ENCODE results near the gene LSM4.

Gene LSM4

DNA sequence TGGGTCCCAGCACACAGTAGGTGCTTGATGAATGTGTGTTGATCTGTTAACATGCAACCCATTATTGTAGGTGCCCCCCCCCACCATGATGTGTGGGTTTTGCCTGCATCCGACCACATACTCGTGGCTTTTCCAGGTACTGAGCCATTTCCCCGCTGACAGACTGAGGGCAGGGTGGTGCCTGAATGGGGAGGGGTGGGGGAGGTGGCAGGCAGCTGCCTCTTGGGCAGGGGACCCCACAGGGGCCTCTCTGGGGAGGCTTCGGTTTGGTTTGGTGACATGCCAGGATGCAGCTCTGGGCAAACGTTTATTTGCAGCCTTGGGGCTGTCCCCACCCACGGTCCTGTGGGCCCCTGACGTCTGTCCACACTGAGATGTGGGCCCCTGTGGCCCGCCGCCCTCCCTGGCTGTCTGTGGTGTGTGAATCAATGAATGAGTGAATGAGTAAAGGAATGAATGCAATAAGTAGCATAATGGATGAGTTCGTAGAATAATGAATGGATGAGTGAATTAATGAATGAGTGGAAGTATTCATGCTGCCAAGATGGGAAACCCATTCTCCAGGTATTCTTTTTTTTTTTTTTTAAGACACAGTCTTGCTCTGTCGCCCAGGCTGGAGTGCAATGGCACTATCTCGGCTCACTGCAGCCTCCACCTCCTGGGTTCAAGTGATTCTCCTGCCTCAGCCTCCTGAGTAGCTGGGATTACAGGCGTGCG, 32.4 kb downstream of the LSM4 start:
- DNase-seq: peak; percentile 95 to 97

DNA sequence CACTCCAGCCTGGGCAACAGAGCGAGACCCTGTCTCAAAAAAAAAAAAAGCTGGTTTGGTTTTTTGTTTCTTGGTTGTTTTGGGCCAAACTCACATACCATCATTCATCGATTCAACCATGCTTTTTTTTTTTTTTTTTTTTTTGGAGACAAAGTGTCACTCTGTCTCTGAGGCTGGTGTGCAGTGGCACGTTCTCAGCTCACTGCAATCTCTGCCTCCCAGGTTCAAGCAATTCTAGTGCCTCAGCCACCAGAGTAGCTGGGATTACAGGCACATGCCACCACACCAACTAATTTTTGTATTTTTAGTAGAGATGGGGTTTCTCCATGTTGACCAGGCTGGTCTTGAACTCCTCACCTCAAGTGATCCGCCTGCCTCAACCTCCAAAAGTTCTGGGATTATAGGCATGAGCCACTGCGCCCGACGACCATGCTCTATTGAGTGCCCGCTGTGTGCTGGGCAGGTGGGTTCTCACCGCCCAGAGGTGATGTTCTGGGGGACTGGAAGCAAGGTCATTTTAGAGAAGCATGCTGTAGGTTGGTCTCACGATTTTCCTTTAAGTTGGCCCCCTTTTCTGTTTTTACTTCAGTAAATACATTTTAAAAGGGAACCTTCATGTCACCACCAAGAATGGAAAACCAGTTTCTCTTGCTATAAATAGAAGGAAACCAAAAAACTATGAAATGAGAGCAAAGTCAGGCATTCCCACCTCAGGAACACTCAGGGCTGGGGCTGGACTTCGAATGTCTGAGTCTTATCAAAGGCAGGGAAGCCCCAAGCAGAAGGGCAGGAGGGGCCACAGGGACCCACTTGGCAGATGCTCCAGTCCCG, 33.2 kb downstream of the LSM4 start:
- DNase-seq: peak in 1 of 2 experiments; percentile 55

DNA sequence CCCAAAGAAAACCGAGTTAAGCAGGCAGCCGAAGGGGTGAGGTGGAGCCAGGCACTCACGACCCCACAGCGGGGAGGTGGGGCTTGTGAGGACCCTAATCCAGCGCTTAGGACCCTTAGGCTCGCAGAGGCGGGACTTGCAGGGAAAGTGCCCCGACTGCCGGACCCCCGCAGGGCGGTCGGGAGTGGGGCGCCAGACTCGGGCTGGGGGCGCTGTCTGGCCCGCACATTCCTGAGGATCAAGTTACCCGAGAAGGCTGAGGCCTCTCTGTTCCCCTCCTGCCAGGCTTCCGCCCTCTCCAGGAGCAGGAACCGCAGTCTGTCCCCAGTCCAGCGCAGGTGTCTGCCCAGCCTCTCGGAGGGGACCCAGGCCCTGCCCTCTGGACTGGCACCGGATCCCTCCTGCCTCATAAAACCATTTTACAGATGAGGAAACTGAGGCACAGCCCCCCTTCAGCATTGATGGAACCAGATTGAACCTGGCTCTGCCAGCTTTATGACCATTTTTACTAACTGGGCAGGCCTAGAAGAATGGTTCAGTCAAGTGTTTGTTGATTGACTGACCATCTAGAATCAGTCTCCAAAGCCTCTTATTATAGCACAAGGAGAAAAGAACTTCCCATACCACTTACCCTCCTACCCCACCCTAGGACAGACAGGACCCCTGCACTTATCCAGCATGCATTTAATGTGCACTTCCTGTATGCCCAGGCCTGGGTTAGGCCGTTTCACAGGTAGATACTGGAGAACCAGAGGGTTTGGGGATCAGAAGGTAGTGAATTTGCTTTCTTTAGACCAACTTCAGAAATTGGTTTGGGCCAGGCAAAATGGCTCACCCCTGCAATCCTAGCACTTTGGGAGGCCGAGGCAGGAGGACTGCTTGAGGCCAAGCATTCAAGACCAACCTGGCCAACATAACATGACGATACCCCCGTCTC, 34.8 kb downstream of the LSM4 start:
- DNase-seq: peak in 1 of 2 experiments; percentile 24

DNA sequence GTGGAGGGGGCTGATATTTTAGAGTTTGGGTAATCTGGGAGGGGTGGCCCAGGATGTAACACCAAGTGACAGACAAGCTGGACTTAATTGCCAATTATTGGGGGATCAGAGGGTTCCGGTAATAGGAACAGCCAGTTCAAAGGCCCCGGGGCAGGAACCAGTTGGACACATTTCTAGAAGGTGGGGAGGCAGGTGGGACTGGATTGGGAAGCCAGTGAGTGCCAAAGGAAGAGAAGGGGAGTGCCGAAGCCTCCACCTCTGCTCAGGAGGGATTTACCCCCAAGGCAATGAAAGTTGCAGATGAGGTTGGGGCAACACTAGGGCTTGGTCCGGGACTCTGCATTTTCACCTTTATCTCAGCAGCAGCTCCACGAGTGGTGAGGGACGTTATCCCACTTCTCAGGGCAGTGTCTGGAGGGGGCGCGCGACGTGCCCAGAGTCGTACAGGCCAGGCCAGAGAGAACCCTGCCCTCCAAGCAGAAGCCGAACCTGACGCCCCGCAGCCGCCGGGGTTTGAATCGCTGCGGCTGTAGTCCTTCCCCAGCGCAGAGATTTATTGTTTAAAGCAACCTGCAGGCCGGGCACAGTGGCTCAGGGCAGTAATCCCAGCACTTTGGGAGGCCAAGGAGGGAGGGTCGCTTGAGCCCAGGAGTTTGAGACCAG, 35.8 kb downstream of the LSM4 start:
- peak in 1 of 2 experiments; percentile 24 for DNase-seq

- DNase-seq: peak; percentile 85
These were observed 38.0 kb downstream of the LSM4 start for GRCh38 chr19:18284712-18285360.

- no peak for DNase-seq
These were observed 39.5 kb downstream of the LSM4 start for GRCh38 chr19:18283338-18283737.

DNA sequence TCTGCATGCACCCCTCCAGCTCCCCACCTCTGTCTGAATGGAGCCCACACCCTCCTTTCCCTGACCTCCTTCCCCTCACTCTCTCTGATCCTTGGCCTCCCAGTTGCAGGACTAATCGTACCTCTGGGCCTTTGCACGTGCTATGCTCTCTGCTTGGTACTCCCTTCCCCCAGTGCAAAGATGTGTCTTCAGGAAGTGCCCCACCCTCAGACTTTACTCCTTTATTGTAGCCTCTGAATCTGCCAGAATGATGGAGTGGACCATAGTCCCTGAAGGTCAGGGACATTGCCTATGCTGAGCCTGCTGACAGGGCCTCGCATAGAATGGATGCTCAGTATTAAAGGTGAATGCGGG, 40.1 kb downstream of the LSM4 start:
- peak; percentile 58 to 65 for DNase-seq

GRCh38 chr19:18282021-18282787, 40.7 kb downstream of the LSM4 start:
- peak; percentile 68 to 69 for DNase-seq

- peak; percentile 95 to 98 for DNase-seq
These were observed 41.5 kb downstream of the LSM4 start, which contains the start of gene JUND for GRCh38 chr19:18281082-18282020. Gene JUND, minus strand, starts transcription at chr19:18281622. Its CDS starts 138 bp downstream, at chr19:18281484.

DNA sequence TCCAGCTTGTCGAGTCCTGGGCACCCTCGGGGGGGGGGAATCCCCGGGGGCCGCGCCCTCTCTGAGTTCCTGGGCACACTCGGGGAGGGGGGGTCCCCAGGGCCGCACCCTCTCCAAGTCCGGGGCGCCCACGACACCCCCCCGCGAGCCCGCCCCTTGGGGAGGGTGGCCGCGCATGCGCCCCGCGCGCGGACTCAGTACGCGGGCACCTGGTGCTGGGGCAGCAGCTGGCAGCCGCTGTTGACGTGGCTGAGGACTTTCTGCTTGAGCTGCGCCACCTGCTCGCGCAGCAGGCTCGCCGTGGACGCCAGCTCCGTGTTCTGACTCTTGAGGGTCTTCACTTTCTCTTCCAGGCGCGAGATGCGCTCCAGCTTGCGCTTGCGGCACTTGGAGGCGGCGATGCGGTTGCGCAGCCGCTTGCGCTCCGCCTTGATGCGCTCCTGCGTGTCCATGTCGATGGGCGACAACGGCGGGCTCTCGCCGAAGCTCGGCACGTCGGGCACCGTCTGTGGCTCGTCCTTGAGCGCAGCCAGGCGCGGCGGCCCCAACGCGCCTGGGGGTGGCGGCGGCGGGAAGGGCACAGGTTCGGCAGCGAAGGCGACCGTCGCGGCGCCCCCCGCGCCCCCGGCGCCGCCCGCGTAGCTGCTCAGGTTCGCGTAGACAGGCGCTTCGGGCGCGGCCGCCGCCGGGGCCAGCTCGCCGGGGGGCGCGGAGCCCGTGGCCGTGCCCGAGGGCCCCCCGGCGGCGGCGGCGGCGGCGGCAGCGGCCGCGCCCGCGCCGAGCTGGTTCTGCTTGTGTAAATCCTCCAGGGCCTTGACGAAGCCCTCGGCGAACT, 42.4 kb downstream of the LSM4 start:
- peak; percentile 74 to 82 for DNase-seq

GRCh38 chr19:18279516-18280246, 43.2 kb downstream of the LSM4 start:
- peak; percentile 92 to 94 for DNase-seq

DNA sequence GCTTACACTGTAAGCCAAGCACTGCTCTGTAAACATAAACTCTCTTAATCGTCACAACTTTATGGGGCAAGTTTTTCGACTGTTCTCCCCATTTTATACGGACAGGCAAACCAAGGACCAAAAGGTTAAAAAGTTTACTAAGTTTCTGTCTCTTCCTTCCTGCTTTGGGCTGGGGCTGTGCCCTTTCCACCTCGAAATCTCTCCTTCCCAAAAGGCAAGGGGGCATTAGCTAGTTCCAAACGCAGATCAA, 43.7 kb downstream of the LSM4 start:
- no peak for DNase-seq

DNA sequence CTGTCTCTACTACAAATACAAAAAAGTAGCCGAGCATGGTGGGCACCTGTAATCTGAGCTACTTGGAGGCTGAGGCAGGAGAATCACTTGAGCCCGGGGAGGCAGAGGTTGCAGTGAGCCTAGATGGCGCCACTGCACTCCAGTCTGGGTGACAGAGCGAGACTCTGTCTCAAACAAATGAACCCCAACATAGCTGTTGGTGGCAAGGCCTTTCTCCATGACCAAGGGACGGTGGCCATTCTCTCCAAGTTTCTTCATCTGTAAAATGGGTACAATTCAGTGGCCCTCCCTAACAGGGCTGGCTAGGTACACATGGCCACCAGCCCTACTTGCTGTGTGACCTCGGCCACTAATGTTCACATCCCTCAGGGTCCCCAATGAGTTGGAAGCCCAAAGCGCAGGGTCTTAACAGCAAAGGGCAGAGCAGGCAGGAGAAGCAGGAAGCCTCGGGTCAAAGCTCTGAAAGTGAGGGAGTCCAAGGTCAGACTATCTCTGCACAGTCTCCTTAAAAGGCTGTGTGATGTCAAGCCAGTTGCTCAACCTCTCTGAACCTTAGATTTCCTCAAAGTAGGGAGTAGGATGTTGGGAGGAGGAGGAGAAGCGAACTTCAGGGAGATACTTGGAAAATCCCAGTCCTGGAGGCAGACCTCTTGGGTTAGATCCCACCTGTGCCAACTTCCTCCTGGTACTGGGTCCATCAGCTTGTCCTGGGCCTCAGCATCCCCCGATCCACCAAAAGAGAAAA, 44.2 kb downstream of the LSM4 start:
- peak; percentile 69 to 73 for DNase-seq

GRCh38 chr19:18274781-18275356, 48.0 kb downstream of the LSM4 start:
- no peak for DNase-seq

- peak in 1 of 2 experiments; percentile 65 for DNase-seq
These were observed 48.6 kb downstream of the LSM4 start, which contains the start of gene IQCN for GRCh38 chr19:18274219-18274780. Gene IQCN, minus strand, starts transcription at chr19:18274452. Its CDS starts 4,974 bp downstream, at chr19:18269478.

GRCh38 chr19:18273561-18274218, 49.2 kb downstream of the LSM4 start:
- no peak for DNase-seq

All from activated T-cell treated with anti-CD3 and anti-CD28 coated beads, Interleukin-2, amount 50 U/mL, for 48 hours (primary cell).